ENCODE results near the gene MAPK10.
"Not testable (repeated sequence)": the region's sequence is repeated elsewhere in the genome, so short reads cannot be mapped to it uniquely, and the experiment has no call there.

Gene MAPK10

DNA sequence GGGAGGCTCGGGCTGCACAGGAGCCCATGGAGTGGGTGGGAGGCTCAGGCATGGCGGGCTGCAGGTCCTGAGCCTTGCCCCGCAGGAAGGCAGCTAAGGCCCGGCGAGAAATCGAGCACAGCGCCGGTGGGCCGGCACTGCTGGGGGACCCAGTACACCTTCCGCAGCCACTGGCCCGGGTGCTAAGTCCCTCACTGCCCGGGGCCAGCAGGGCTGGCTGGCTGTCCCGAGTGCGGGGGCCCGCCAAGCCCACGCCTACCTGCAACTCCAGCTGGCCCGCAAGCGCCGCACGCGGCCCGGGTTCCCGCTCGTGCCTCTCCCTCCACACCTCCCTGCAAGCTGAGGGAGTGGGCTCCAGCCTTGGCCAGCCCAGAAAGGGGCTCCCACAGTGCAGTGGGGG, 338.2 kb downstream of the MAPK10 start:
- not testable (repeated sequence) for DNase-seq

DNA sequence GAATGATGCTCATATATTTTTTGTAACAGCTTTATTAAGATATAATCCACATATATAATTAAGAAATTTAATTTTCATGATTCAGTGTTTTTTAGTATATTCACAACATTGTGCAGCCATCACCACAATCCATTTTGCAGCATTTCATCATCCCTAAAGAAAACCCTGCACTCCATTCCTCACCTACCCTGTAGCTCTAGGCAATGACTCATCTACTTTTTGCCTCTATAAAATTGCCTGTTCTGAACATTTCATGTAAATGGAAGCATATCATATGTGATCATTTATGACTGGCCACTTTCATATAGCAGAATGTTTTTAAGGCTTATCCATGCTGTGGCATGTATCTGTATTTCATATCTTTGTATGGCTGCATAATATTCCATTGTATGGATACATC, 339.9 kb downstream of the MAPK10 start:
- DNase-seq: no peak

- DNase-seq: no peak
These were observed 340.5 kb downstream of the MAPK10 start for GRCh38 chr4:86019362-86019761.

GRCh38 chr4:86015412-86016350, 344.2 kb downstream of the MAPK10 start:
- DNase-seq: no peak

- no peak for DNase-seq
These were observed 345.3 kb downstream of the MAPK10 start for GRCh38 chr4:86014599-86014998.

DNA sequence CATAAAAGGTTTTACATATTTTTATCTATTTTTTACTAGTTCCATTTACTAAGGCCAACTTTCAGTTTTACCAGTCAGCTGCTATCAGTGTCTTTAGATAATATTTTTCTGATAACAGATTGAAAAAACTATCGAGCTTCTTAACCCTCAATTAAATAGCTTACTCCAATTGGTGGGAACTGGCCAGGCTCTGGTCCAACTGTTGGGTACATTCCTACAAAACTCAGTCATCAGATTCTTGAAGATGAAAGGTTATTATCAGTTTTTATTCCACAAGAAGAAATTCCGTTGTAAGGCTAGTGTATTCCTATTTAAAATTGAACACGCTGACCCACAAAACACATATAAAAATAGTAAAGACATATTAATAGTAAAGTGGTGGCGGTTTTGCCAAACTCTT, 346.2 kb downstream of the MAPK10 start:
- no peak for DNase-seq

GRCh38 chr4:86011117-86011516, 348.7 kb downstream of the MAPK10 start:
- DNase-seq: no peak

DNA sequence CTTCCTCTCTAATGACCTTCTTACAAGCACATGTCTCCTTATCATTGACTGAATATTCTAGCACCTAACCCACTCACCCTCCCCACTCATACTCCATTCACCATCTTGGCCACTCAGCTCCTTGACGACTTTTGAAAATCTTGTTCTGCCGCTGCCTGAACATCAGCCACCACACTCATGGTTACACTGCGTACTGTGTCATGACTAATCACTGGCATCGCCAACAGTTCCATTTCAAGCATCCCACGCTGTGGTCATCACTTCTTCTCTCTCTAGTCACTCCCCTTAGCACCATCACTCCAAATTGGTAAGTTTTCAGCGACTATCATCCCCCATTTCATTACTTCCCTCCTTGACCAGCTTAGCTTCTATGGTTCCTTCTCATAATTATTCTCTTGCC, 352.8 kb downstream of the MAPK10 start:
- DNase-seq: no peak

- no peak for DNase-seq
These were observed 353.8 kb downstream of the MAPK10 start for GRCh38 chr4:86006057-86006456.

- no peak for DNase-seq
These were observed 355.8 kb downstream of the MAPK10 start for GRCh38 chr4:86004030-86004429.

DNA sequence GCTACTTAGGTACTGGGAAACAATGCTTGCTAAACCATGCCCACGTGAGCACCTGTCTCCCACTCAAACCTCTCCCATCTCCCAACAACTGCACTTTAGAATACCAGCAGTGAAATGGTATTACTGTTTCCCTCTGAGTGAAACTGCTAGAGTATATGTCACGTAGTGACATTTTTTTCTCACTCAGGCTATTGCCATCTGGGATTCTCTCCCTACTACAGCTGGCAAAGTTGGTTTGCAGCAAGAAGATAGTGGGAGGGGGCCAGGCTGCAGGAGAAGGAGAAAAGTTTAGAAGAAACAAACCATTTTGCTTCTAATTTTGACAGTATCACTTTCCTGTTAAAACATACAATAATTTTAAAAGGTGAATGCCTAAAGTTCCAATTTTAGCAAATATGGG, 358.3 kb downstream of the MAPK10 start:
- DNase-seq: no peak

DNA sequence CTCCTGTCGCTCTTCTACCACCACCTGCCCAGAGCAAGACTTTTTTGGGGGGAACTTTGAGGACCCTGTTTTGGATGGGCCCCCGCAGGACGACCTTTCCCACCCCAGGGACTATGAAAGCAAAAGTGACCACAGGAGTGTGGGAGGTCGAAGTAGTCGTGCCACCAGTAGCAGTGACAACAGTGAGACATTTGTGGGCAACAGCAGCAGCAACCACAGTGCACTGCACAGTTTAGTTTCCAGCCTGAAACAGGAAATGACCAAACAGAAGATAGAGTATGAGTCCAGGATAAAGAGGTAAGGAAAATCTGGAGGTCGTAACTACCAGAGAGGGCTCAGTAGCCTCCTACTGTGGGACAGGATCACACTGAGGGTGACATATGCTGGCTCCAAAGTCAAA, 364.5 kb downstream of the MAPK10 start:
- no peak for DNase-seq

DNA sequence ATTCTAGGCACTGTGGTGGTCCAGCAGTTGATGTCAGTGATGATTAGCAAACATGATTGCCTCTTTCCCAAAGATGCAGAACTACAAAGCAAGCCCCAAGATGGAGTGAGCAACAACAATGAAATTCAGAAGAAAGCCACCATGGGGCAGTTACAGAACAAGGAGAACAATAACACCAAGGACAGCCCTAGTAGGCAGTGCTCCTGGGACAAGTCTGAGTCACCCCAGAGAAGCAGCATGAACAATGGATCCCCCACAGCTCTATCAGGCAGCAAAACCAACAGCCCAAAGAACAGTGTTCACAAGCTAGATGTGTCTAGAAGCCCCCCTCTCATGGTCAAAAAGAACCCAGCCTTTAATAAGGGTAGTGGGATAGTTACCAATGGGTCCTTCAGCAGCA, 365.3 kb downstream of the MAPK10 start:
- no peak for DNase-seq

- no peak for DNase-seq
These were observed 366.2 kb downstream of the MAPK10 start for GRCh38 chr4:85993641-85994040.

DNA sequence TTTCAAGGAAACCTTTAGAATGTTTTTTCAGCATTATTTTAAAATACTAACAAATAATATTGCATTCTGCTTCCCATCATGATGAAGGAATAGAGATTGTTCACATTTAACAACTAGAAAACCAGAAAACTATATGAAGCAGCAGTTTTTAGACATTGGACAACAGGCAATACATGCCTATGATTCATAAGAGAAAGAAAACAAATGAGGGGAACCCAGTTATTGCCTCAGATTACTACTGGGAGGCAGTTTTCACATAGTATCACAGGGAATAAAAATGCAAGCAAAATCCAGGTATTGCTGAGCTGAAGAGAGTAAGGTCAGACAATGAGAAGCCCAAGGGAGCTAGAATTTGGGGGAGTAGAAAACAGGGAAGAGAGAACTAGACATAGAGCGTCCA, 373.6 kb downstream of the MAPK10 start:
- no peak for DNase-seq

- DNase-seq: no peak
These were observed 380.6 kb downstream of the MAPK10 start for GRCh38 chr4:85979276-85979675.

- DNase-seq: no peak
These were observed 389.3 kb downstream of the MAPK10 start for GRCh38 chr4:85970535-85970934.

DNA sequence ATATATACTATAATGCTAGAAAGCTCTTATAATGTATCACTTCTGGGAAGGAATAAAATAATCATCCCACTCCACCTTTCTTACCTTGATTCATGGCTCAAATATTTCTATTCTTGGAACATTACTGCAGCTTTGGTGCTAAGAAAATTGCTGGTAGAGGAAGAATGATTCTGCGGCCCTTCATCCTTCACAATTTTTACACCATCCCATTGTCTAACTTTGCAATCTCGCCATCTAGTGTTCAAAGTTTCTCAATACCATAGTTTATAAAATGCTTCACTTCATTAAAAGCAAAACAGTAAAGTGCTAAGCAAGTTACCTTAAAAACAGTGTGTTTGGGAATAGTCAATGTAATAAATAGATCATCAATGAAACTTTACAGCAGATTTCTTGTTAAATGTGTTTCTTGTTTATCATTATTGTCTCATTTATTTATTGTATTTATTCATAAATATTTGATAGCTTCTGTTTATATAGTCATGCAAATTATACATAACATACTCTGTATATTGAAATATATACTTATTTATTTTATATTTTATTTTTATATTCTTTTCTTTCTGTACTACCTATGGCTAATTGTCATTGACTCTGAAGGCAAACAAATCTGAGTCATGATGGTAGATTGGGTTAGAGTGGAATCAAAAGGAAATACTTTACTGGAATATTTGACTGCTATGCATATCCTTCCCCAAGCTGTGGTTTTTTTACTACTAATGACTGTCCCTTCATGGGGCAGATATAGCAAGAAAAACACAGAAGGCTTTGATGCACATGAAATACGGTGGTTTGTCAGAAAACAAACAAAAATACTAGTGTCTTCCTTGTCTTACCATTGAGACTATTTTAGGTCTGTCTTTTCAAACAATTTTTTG, 390.7 kb downstream of the MAPK10 start:
- peak; percentile 24 for DNase-seq

DNA sequence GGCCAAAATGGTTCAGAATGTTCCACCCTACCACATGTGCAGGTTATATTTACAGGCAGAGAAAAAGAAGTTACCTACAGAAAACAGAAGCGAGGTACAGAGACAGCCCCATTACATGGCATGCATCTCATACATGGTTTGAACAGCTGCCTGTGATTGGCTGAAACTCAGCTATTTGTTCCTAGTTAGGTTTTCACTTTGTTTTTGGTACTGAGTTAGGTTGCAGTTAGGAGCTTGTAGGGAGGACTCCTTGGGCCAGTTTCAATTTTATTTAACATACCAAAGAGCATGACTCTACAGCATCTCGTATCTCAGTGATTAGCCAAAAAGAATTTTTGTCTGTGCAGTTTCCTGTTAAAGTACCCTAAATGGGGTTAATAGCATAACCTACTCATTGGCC, 392.0 kb downstream of the MAPK10 start:
- DNase-seq: no peak

GRCh38 chr4:85966373-85966772, 393.5 kb downstream of the MAPK10 start:
- no peak for DNase-seq

GRCh38 chr4:85965529-85965928, 394.3 kb downstream of the MAPK10 start:
- DNase-seq: no peak

GRCh38 chr4:85965017-85965416, 394.8 kb downstream of the MAPK10 start:
- not testable (repeated sequence) for DNase-seq

GRCh38 chr4:85964298-85964697, 395.6 kb downstream of the MAPK10 start:
- no peak for DNase-seq

DNA sequence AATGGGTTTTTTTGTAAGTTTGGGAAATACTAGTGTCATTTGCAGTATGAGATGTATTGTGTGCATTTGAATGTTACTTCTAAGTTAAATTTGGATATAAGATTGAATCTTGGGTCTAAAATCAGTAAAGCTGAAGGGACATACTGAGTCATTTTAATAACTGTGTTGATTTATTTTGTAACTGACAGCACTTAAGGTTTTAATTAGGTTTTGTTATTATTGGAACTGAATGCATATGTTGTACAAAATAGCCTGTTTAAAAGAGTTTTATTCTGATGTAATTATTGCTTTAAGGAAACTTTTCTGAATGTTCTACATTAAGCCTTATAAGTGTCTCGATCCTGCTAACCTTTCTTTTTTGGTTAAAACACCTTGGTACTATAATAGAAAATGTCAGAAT, 396.6 kb downstream of the MAPK10 start:
- DNase-seq: no peak

Data from NCI-H1417 treated with DMSO at 0.1 percent for 48 hours (cell line).